ENCODE data around the gene PBXIP1. TPM values are rescaled to one million over a fixed set of nuclear protein-coding genes. Genes with fewer than 3 reads are reported as not detected.

PBXIP1 gene
- total and polyA plus RNA-seq, 7 experiments from 2014 or later: 107 to 390 (median 355) TPM

GRCh38 chr1:155003227-155003765 lies 47.4 kb upstream of the PBXIP1 start:
- Mint-ChIP-seq H3K27ac (peak overlapping the region; percentile 84 to 98 (median 95)), H3K36me3 (peaks cover 0 to 17% (median 0%) of the 10 kb centered on the region in 5 donors), H3K27me3 (no peaks in the 10 kb centered on the region), H3K4me1 (peaks cover 25 to 64% (median 50%) of the 10 kb centered on the region in 7 donors), H3K4me3 (peak overlapping the region; percentile 92 to 99 (median 98)), H3K9me3 (peaks cover 0 to 2% (median 0%) of the 10 kb centered on the region in 11 donors)
- H3K9me3 ChIP-seq (ENCODE audit: control insufficient read depth in 2 of 3, low read length in 3 of 3): no peaks in the 10 kb centered on the region
- intact Hi-C loops (cut with micrococcal nuclease): loop anchor here (2.0 to 10.0 kb wide), 4 partner anchors 59 to 1502 kb away; partner anchors contain the start of genes ATP8B2 (in 1 of the 2), EFNA4 (in 1 of the 2), MEF2D (in 1 of the 2) and PMVK (in 1 of the 2)
- H3K27ac ChIP-seq (ENCODE audit: low read depth, low read length): peak overlapping the region; percentile 83
- peaks cover 0 to 8% (median 0%) of the 10 kb centered on the region in 3 experiments for H3K36me3 ChIP-seq (ENCODE audit: control insufficient read depth in 2 of 3, insufficient read depth in 3 of 3, low read length in 3 of 3)
- DNase-seq: peak in 1 of 9 donors; percentile 45
- ChIA-PET CTCF (interaction anchor here (1.2 to 17.9 kb wide), 2 partner anchors 11 to 30 kb away, joined by 5 to 291 read pairs; no protein-coding TSS in a partner anchor), POLR2A (interaction anchor here (0.6 to 18.2 kb wide), 5 partner anchors 12 to 54 kb away, joined by 3 to 270 read pairs (median 5); partner anchors contain the start of genes FLAD1 and PYGO2)
- peaks cover 29 to 49% of the 10 kb centered on the region in 2 donors for H3K4me1 ChIP-seq (ENCODE audit: control insufficient read depth in 2 of 2, insufficient read depth in 2 of 2, low read length in 2 of 2)
- H3K4me3 ChIP-seq (ENCODE audit: low read length): peak overlapping the region; percentile 83
- H3K27me3 ChIP-seq (ENCODE audit: control insufficient read depth in 2 of 2, insufficient read depth in 2 of 2, low read length in 2 of 2): no peaks in the 10 kb centered on the region
- ATAC-seq: no peak

- CTCF ChIA-PET: interaction anchor here (0.6 to 17.9 kb wide), 2 partner anchors 12 to 18 kb away, joined by 3 to 291 read pairs; no protein-coding TSS in a partner anchor
- Mint-ChIP-seq H3K4me3 (peak within 1 kb of the TSS; percentile 92 to 100 (median 98)), H3K27me3 (no peaks in the 10 kb centered on the region), H3K36me3 (peaks cover 0 to 17% (median 0%) of the 10 kb centered on the region in 5 donors), H3K9me3 (peaks cover 0 to 2% (median 0%) of the 10 kb centered on the region in 11 donors), H3K27ac (peak within 1 kb of the TSS; percentile 89 to 99 (median 95)), H3K4me1 (peaks cover 26 to 64% (median 52%) of the 10 kb centered on the region in 7 donors)
- H3K4me1 ChIP-seq (ENCODE audit: control insufficient read depth in 2 of 2, insufficient read depth in 2 of 2, low read length in 2 of 2): peaks cover 29 to 48% of the 10 kb centered on the region in 2 donors
- no peaks in the 10 kb centered on the region for H3K9me3 ChIP-seq (ENCODE audit: control insufficient read depth in 2 of 3, low read length in 3 of 3)
- peak within 1 kb of the TSS; percentile 88 for H3K27ac ChIP-seq (ENCODE audit: low read depth, low read length)
- intact Hi-C loops (cut with micrococcal nuclease): loop anchor here (1.0 to 10.0 kb wide), 16 partner anchors 8 to 1502 kb away; partner anchors contain the start of genes EFNA4 (in 2 of the 2), ATP8B2 (in 1 of the 2), CKS1B (in 1 of the 2) and FLAD1 (in 1 of the 2)
- no peaks in the 10 kb centered on the region for H3K27me3 ChIP-seq (ENCODE audit: control insufficient read depth in 2 of 2, insufficient read depth in 2 of 2, low read length in 2 of 2)
- H3K4me3 ChIP-seq (ENCODE audit: low read length): peak within 1 kb of the TSS; percentile 95
- DNase-seq: no peak
- POLR2A ChIA-PET: interaction anchor here (0.6 to 18.2 kb wide), 6 partner anchors 13 to 48 kb away, joined by 3 to 270 read pairs (median 11); partner anchors contain the start of genes FLAD1, PBXIP1 and PYGO2
- peak; percentile 12 for ATAC-seq
- H3K36me3 ChIP-seq (ENCODE audit: control insufficient read depth in 2 of 3, insufficient read depth in 3 of 3, low read length in 3 of 3): peaks cover 0 to 8% (median 0%) of the 10 kb centered on the region in 3 experiments
Measured at GRCh38 chr1:155002464-155003226, 46.7 kb upstream of the PBXIP1 start, which contains the start of gene ZBTB7B. Gene ZBTB7B, plus strand, starts transcription at chr1:155002802. Its CDS starts 11,859 bp downstream, at chr1:155014661.

GRCh38 chr1:155001675-155002463 lies 46.0 kb upstream of the PBXIP1 start:
- Mint-ChIP-seq H3K4me1 (peaks cover 29 to 63% (median 55%) of the 10 kb centered on the region in 7 donors), H3K27me3 (no peaks in the 10 kb centered on the region), H3K36me3 (peaks cover 0 to 17% (median 0%) of the 10 kb centered on the region in 5 donors), H3K4me3 (peak overlapping the region; percentile 90 to 100 (median 95)), H3K9me3 (peaks cover 0 to 2% (median 0%) of the 10 kb centered on the region in 11 donors), H3K27ac (peak overlapping the region; percentile 70 to 99 (median 91))
- POLR2A ChIA-PET: interaction anchor here (0.7 to 18.2 kb wide), 9 partner anchors 9 to 242 kb away, joined by 3 to 270 read pairs (median 6); partner anchors contain the start of genes CKS1B, FLAD1, LENEP and PBXIP1
- intact Hi-C loops (cut with micrococcal nuclease): loop anchor here (1.0 to 10.0 kb wide), 18 partner anchors 8 to 1503 kb away; partner anchors contain the start of genes CKS1B (in 2 of the 2), EFNA4 (in 2 of the 2), ADAM15 (in 1 of the 2) and ATP8B2 (in 1 of the 2)
- peak; percentile 90 to 98 (median 95) for DNase-seq
- ATAC-seq: peak; percentile 87
- Histone ChIP-seq H3K27me3 (ENCODE audit: control insufficient read depth in 2 of 2, insufficient read depth in 2 of 2, low read length in 2 of 2) (no peaks in the 10 kb centered on the region), H3K4me3 (ENCODE audit: low read length) (peak overlapping the region; percentile 95), H3K36me3 (ENCODE audit: control insufficient read depth in 2 of 3, insufficient read depth in 3 of 3, low read length in 3 of 3) (peaks cover 0 to 8% (median 0%) of the 10 kb centered on the region in 3 experiments), H3K4me1 (ENCODE audit: control insufficient read depth in 2 of 2, insufficient read depth in 2 of 2, low read length in 2 of 2) (peaks cover 23 to 40% of the 10 kb centered on the region in 2 donors), H3K27ac (ENCODE audit: low read depth, low read length) (peak overlapping the region; percentile 88), H3K9me3 (ENCODE audit: control insufficient read depth in 2 of 3, low read length in 3 of 3) (no peaks in the 10 kb centered on the region)
- CTCF ChIA-PET: interaction anchor here (0.6 to 17.9 kb wide), 5 partner anchors 13 to 65 kb away, joined by 3 to 291 read pairs (median 9); partner anchors contain the start of genes PBXIP1 and PMVK

DNA sequence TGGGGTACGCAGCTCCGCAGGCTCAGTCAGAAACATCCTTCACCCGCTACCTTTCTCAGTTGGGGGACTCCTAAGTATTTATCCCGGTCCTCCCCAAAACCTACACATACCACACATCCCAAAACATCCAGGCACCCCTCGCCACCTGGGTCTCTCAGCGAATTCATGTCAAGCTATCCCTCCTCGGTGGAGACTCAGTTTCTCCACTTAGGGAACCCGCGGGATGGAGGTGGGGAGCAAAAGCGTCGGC lies 45.5 kb upstream of the PBXIP1 start:
- peak overlapping the region; percentile 95 for H3K4me3 ChIP-seq (ENCODE audit: low read length)
- peaks cover 0 to 8% (median 0%) of the 10 kb centered on the region in 3 experiments for H3K36me3 ChIP-seq (ENCODE audit: control insufficient read depth in 2 of 3, insufficient read depth in 3 of 3, low read length in 3 of 3)
- ChIA-PET POLR2A (interaction anchor here (0.6 to 18.2 kb wide), 9 partner anchors 9 to 335 kb away, joined by 3 to 270 read pairs (median 6); partner anchors contain the start of genes CKS1B, FLAD1, LENEP and PBXIP1), CTCF (interaction anchor here (1.0 to 17.9 kb wide), 4 partner anchors 13 to 64 kb away, joined by 3 to 291 read pairs (median 9); partner anchors contain the start of genes PBXIP1 and PMVK)
- Mint-ChIP-seq H3K4me3 (peak overlapping the region; percentile 90 to 100 (median 95)), H3K27ac (peak overlapping the region in 7 of 9 donors; percentile 88 to 95 (median 91)), H3K4me1 (peaks cover 24 to 58% (median 49%) of the 10 kb centered on the region in 7 donors), H3K9me3 (peaks cover 0 to 2% (median 0%) of the 10 kb centered on the region in 11 donors), H3K36me3 (peaks cover 0 to 14% (median 0%) of the 10 kb centered on the region in 5 donors), H3K27me3 (no peaks in the 10 kb centered on the region)
- no peaks in the 10 kb centered on the region for H3K9me3 ChIP-seq (ENCODE audit: control insufficient read depth in 2 of 3, low read length in 3 of 3)
- peak overlapping the region; percentile 88 for H3K27ac ChIP-seq (ENCODE audit: low read depth, low read length)
- no peaks in the 10 kb centered on the region for H3K27me3 ChIP-seq (ENCODE audit: control insufficient read depth in 2 of 2, insufficient read depth in 2 of 2, low read length in 2 of 2)
- peaks cover 18 to 35% of the 10 kb centered on the region in 2 donors for H3K4me1 ChIP-seq (ENCODE audit: control insufficient read depth in 2 of 2, insufficient read depth in 2 of 2, low read length in 2 of 2)
- ATAC-seq: no peak
- peak in 1 of 9 donors; percentile 74 for DNase-seq
- intact Hi-C loops (cut with micrococcal nuclease): loop anchor here (1.0 to 10.0 kb wide), 7 partner anchors 27 to 1503 kb away; partner anchors contain the start of genes ADAM15 (in 1 of the 2), ATP8B2 (in 1 of the 2), CKS1B (in 1 of the 2) and EFNA4 (in 1 of the 2)

DNA sequence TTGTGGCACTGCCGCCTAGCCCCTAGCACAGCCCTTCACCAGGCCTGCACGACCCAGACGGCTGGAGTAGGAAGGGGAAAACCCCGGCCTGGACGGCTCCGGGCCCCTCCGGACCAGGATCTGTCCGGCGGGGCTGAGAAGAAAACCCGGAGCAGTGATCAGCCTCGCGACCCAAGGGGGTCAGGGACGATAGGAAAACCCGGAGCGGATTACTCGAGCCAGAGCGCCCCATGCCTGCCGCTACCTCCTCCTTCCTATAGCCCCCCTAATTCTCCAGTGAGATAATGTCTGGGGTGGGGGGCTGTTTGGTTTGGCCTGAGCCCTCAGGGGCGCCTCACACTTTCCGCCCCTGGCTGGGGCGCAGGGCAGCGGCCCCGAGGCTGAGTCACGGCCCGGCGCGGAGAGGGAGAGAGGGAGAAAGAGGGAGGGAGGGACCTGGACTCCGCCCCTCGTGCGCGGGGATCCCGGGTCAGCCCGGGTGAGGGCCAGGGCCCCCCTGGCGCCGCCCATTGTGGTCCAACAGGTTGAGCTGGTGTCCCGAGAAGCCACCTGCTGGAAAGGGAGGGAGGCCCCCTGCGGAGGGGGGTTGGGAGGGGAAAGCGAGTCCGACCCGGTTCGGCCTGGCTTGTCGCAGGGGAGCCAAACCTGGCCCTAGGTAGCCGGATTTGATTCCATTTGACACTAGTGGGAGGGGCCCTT lies 45.0 kb upstream of the PBXIP1 start:
- H3K9me3 ChIP-seq (ENCODE audit: control insufficient read depth in 2 of 3, low read length in 3 of 3): no peaks in the 10 kb centered on the region
- CTCF ChIA-PET: interaction anchor here (0.9 to 17.9 kb wide), 7 partner anchors 14 to 64 kb away, joined by 3 to 291 read pairs (median 9); partner anchors contain the start of genes FLAD1, PBXIP1 and PMVK
- POLR2A ChIA-PET: interaction anchor here (0.6 to 18.2 kb wide), 10 partner anchors 8 to 335 kb away, joined by 3 to 270 read pairs (median 6); partner anchors contain the start of genes CKS1B, FLAD1, LENEP and PBXIP1
- peaks cover 14 to 30% of the 10 kb centered on the region in 2 donors for H3K4me1 ChIP-seq (ENCODE audit: control insufficient read depth in 2 of 2, insufficient read depth in 2 of 2, low read length in 2 of 2)
- peak overlapping the region; percentile 95 for H3K4me3 ChIP-seq (ENCODE audit: low read length)
- peak overlapping the region; percentile 88 for H3K27ac ChIP-seq (ENCODE audit: low read depth, low read length)
- H3K36me3 ChIP-seq (ENCODE audit: control insufficient read depth in 2 of 3, insufficient read depth in 3 of 3, low read length in 3 of 3): peaks cover 0 to 8% (median 0%) of the 10 kb centered on the region in 3 experiments
- peak; percentile 65 to 91 (median 74) for DNase-seq
- Mint-ChIP-seq H3K27me3 (no peaks in the 10 kb centered on the region), H3K9me3 (peaks cover 0 to 2% (median 0%) of the 10 kb centered on the region in 11 donors), H3K27ac (peak overlapping the region in 8 of 9 donors; percentile 88 to 95 (median 90)), H3K4me3 (peak overlapping the region; percentile 90 to 100 (median 95)), H3K36me3 (peaks cover 0 to 11% (median 0%) of the 10 kb centered on the region in 5 donors), H3K4me1 (peaks cover 19 to 58% (median 45%) of the 10 kb centered on the region in 7 donors)
- intact Hi-C loops (cut with micrococcal nuclease): loop anchor here (1.0 to 10.0 kb wide), 7 partner anchors 27 to 1504 kb away; partner anchors contain the start of genes ADAM15 (in 1 of the 2), ATP8B2 (in 1 of the 2), CKS1B (in 1 of the 2) and EFNA4 (in 1 of the 2)
- H3K27me3 ChIP-seq (ENCODE audit: control insufficient read depth in 2 of 2, insufficient read depth in 2 of 2, low read length in 2 of 2): no peaks in the 10 kb centered on the region
- ATAC-seq: peak; percentile 47
